T-helper 1 cell treated with Interleukin-12 subunit alpha and Interleukin-12 subunit beta and Interleukin-4 antibody, amounts not matched to agents 30 μg/mL and 1 μg/mL, for 36 hours (primary cell): ENCODE measurements around the gene SREK1.

Source experiments
- H3K27ac Mint-ChIP-seq: one replicate; pipeline ENCODE4 v1.8.0; 2021; ENCODE audit warnings: mild to moderate bottlenecking, mixed read lengths
- H3K27me3 Mint-ChIP-seq: one replicate; pipeline ENCODE4 v1.8.0; 2021; ENCODE audit warnings: low read depth, mixed read lengths
- H3K36me3 Mint-ChIP-seq: one replicate; pipeline ENCODE4 v1.8.0; 2021; ENCODE audit warnings: low read depth, mixed read lengths
- H3K4me1 Mint-ChIP-seq: one replicate; pipeline ENCODE4 v1.8.0; 2021; ENCODE audit warnings: low read depth, mixed read lengths
- H3K4me3 Mint-ChIP-seq: one replicate; pipeline ENCODE4 v1.8.0; 2021; ENCODE audit warnings: mild to moderate bottlenecking, moderate library complexity, mixed read lengths
- H3K9me3 Mint-ChIP-seq: one replicate; pipeline ENCODE4 v1.8.0; 2021; ENCODE audit warnings: mixed read lengths

Gene SREK1

GRCh38 chr5:66144834-66145390 lies 812 bp downstream of the SREK1 start:
- no peaks in the 10 kb centered on the region for H3K27me3 Mint-ChIP-seq
- H3K27ac Mint-ChIP-seq = peak overlapping the region; percentile 99
- peaks cover 30% of the 10 kb centered on the region for H3K4me1 Mint-ChIP-seq
- H3K9me3 Mint-ChIP-seq = no peaks in the 10 kb centered on the region
- H3K4me3 Mint-ChIP-seq = peak overlapping the region; percentile 95
- H3K36me3 Mint-ChIP-seq = peaks cover 7% of the 10 kb centered on the region

DNA sequence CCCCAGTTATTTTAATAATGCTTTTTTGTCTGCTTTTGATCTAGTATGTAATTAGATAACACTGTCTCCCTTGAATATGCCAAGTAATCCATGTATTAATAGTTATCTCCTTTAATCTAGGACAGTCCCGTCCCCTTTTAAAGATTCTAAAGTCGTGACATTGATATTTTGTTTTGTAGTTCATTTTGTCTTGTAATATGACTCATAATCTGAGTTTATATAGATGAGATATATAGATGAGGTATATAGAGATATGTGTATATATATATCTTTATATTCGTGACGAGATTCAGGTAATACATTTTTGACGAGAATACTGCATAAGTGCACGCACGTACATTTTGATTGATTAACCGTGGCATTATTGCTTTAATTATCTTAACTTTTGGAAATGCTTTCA lies 1.6 kb downstream of the SREK1 start:
- Mint-ChIP-seq H3K36me3 (peaks cover 13% of the 10 kb centered on the region), H3K4me1 (peaks cover 32% of the 10 kb centered on the region), H3K27me3 (no peaks in the 10 kb centered on the region), H3K4me3 (peak overlapping the region; percentile 95), H3K27ac (peak overlapping the region; percentile 99), H3K9me3 (no peaks in the 10 kb centered on the region)

GRCh38 chr5:66149950-66150349 lies 5.8 kb downstream of the SREK1 start:
- H3K27ac Mint-ChIP-seq = no peak overlapping the region
- H3K27me3 Mint-ChIP-seq = no peaks in the 10 kb centered on the region
- peaks cover 20% of the 10 kb centered on the region for H3K36me3 Mint-ChIP-seq
- H3K4me3 Mint-ChIP-seq = no peak overlapping the region
- H3K4me1 Mint-ChIP-seq = peaks cover 35% of the 10 kb centered on the region
- no peaks in the 10 kb centered on the region for H3K9me3 Mint-ChIP-seq

DNA sequence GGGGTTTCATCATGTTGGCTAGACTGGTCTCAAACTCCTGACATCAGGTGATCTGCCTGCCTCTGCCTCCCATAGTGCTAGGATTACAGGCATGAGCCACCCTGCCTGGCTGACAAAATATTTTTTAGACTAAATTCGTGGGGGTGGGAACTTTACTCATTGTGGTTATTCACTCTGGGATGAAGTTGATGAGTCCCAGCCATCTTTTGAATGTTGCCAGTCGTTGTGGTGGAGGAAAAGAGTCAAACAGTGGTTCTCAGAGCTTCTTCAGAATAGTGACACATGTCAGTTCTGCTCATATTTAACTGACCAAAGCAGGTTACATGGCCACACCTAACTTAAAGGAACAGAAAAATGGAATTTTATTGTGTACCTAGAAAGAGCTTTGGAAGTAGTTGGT lies 6.9 kb downstream of the SREK1 start:
- H3K9me3 Mint-ChIP-seq = no peaks in the 10 kb centered on the region
- no peak overlapping the region for H3K4me3 Mint-ChIP-seq
- peaks cover 32% of the 10 kb centered on the region for H3K4me1 Mint-ChIP-seq
- H3K27me3 Mint-ChIP-seq = no peaks in the 10 kb centered on the region
- H3K36me3 Mint-ChIP-seq = peaks cover 18% of the 10 kb centered on the region
- no peak overlapping the region for H3K27ac Mint-ChIP-seq

GRCh38 chr5:66151491-66151890 lies 7.4 kb downstream of the SREK1 start:
- peaks cover 30% of the 10 kb centered on the region for H3K4me1 Mint-ChIP-seq
- no peak overlapping the region for H3K4me3 Mint-ChIP-seq
- no peaks in the 10 kb centered on the region for H3K27me3 Mint-ChIP-seq
- peaks cover 18% of the 10 kb centered on the region for H3K36me3 Mint-ChIP-seq
- H3K9me3 Mint-ChIP-seq = no peaks in the 10 kb centered on the region
- no peak overlapping the region for H3K27ac Mint-ChIP-seq

DNA sequence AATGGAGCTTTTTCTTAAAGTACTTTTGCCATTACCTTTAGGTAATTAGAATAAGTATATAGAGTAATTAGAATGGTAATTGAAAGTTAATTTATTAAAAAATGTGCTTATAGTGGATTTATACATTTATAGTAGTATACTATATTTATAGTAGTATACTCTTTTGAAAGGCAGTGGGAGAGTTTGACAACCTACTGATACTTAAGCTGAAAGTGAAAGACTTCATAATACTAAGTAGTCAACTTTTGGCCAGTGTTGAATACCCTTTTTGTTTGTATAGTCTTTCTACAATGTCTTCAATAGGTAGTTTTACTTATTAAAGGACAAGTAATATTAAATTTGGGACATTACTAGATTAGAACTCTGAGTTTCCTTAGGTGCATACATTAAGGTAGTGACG lies 12.9 kb downstream of the SREK1 start:
- H3K4me1 Mint-ChIP-seq = peaks cover 10% of the 10 kb centered on the region
- no peak overlapping the region for H3K27ac Mint-ChIP-seq
- no peaks in the 10 kb centered on the region for H3K9me3 Mint-ChIP-seq
- H3K4me3 Mint-ChIP-seq = no peak overlapping the region
- no peaks in the 10 kb centered on the region for H3K27me3 Mint-ChIP-seq
- H3K36me3 Mint-ChIP-seq = peaks cover 16% of the 10 kb centered on the region

- Mint-ChIP-seq H3K27ac (no peak overlapping the region), H3K4me3 (no peak overlapping the region), H3K36me3 (peaks cover 42% of the 10 kb centered on the region), H3K9me3 (no peaks in the 10 kb centered on the region), H3K27me3 (no peaks in the 10 kb centered on the region), H3K4me1 (peaks cover 8% of the 10 kb centered on the region)
These were observed 17.3 kb downstream of the SREK1 start for GRCh38 chr5:66161356-66161755.

DNA sequence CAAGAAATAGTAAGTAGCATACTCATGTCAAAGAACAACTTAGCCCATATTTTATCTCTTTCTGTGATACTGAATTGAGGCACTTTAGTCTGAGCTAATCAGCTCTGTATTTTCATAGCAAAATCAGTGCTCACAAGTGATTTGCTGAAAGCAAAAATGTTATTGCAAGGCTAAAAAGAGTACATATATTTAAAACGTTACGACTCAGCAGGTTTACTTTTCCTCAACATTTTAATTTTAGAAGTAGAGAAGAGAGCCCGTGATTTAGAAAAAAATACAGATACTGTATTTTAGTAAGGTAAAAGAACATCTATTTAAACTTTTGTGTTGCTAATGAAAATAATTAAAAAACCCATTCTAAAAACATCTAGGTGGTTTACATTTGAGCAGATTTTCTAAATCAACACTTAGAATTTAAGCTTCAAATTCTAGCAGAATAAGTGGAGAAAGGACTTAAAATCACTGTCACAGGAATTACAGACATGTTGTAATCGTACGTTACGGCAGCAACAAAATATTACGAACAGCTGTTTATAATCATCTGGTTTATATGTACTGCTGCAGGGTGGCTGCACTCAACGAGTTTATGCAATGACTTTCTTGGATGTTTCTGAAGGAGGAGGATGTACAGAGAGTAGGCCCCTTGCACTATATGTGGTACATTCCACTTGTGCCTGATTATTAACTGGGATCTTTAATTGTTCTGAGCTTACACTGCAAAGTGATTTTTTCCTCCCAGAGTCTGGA lies 20.1 kb downstream of the SREK1 start:
- Mint-ChIP-seq H3K4me3 (no peak overlapping the region), H3K27ac (no peak overlapping the region), H3K9me3 (no peaks in the 10 kb centered on the region), H3K4me1 (peaks cover 8% of the 10 kb centered on the region), H3K27me3 (no peaks in the 10 kb centered on the region), H3K36me3 (peaks cover 47% of the 10 kb centered on the region)

GRCh38 chr5:66168226-66168625 lies 24.1 kb downstream of the SREK1 start:
- Mint-ChIP-seq H3K36me3 (peaks cover 44% of the 10 kb centered on the region), H3K27me3 (no peaks in the 10 kb centered on the region), H3K27ac (no peak overlapping the region), H3K9me3 (no peaks in the 10 kb centered on the region), H3K4me3 (no peak overlapping the region), H3K4me1 (peaks cover 20% of the 10 kb centered on the region)

- Mint-ChIP-seq H3K27ac (no peak overlapping the region), H3K9me3 (no peaks in the 10 kb centered on the region), H3K4me3 (no peak overlapping the region), H3K4me1 (peaks cover 24% of the 10 kb centered on the region), H3K27me3 (no peaks in the 10 kb centered on the region), H3K36me3 (peaks cover 40% of the 10 kb centered on the region)
These were observed 25.4 kb downstream of the SREK1 start for GRCh38 chr5:66169534-66169933.

GRCh38 chr5:66170195-66170919 lies 26.3 kb downstream of the SREK1 start:
- Mint-ChIP-seq H3K4me3 (no peak overlapping the region), H3K36me3 (peaks cover 42% of the 10 kb centered on the region), H3K27ac (peak overlapping the region; percentile 23), H3K4me1 (peaks cover 21% of the 10 kb centered on the region), H3K27me3 (no peaks in the 10 kb centered on the region), H3K9me3 (no peaks in the 10 kb centered on the region)

- Mint-ChIP-seq H3K27me3 (no peaks in the 10 kb centered on the region), H3K27ac (peak overlapping the region; percentile 26), H3K9me3 (no peaks in the 10 kb centered on the region), H3K4me1 (peaks cover 16% of the 10 kb centered on the region), H3K4me3 (no peak overlapping the region), H3K36me3 (peaks cover 45% of the 10 kb centered on the region)
These were observed 27.5 kb downstream of the SREK1 start for GRCh38 chr5:66171349-66172344.

DNA sequence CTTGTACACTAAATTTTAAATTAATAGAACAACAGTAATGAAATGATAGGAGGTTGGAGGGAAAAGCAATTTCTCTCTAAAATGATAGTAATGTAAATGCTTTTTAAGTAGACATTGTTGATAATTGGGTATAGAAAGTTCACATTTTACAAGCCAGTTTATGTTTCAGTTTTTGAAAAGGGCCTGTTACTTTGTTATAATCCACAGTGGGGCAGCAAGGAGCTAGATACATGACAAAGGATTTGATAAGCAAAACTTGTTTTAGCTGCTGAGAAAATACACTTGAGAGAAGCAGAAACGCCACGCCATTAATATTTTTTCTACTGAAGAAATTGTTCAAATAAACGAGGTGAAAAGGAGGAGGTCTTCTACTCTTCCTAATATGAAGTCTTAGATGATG lies 30.2 kb downstream of the SREK1 start:
- Mint-ChIP-seq H3K27me3 (no peaks in the 10 kb centered on the region), H3K27ac (no peak overlapping the region), H3K4me3 (no peak overlapping the region), H3K4me1 (peaks cover 16% of the 10 kb centered on the region), H3K9me3 (no peaks in the 10 kb centered on the region), H3K36me3 (peaks cover 55% of the 10 kb centered on the region)

DNA sequence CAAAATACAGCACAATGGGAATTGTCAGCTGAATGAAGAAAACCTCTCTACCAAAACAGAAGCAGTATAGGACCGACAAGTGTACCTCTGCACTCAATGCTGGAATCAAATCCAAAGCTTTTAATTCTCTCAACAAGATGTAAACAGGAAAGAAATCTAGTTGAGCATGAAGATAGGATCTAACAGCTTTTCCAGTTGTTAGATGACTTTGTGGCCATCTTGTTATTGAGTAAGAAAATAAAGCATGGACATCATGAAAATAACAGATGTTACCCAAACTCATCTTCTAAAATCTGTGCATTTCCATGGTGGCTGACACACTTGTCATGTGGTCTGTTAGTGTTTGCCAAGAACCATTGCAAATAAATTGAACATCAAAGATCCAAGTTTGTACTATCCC lies 34.7 kb downstream of the SREK1 start:
- no peaks in the 10 kb centered on the region for H3K9me3 Mint-ChIP-seq
- peaks cover 56% of the 10 kb centered on the region for H3K36me3 Mint-ChIP-seq
- H3K4me1 Mint-ChIP-seq = peaks cover 3% of the 10 kb centered on the region
- no peak overlapping the region for H3K4me3 Mint-ChIP-seq
- H3K27ac Mint-ChIP-seq = no peak overlapping the region
- H3K27me3 Mint-ChIP-seq = no peaks in the 10 kb centered on the region
